Jurkat, Clone E6-1 (cell line): Measurements from ENCODE around the gene SNX2. TPM values are rescaled to one million over a fixed set of nuclear protein-coding genes. Genes with fewer than 3 reads are reported as not detected.
"Not testable (repeated sequence)": the region's sequence is repeated elsewhere in the genome, so short reads cannot be mapped to it uniquely, and the experiment has no call there.

Experiments
- DNase-seq: peaks from one replicate; pipeline ENCODE4 v3.0.0-alpha.2; 2011; ENCODE audit warnings: low read depth, low spot score
- H3K4me3 ChIP-seq: 2 replicates; pipeline ENCODE4 v1.5.1; 2011; ENCODE audit warnings: mild to moderate bottlenecking, low read length, control low read depth, moderate library complexity
- polyA plus RNA-seq: library from polyadenylated mRNA; unstranded; fragments of >200 nt; gene quantifications from one replicate; pipeline ENCODE4 v1.2.1, GENCODE V29; 2012; ENCODE audit warnings: missing spikeins; ENCODE audit not compliant: insufficient read length, insufficient read depth

The SNX2 gene
- 87.0 TPM for polyA plus RNA-seq

GRCh38 chr5:122774861-122775549 is at the start of gene SNX2:
TSS of gene SNX2 (plus strand) at chr5:122775080. CDS start at chr5:122775104, 24 bp downstream.
- H3K4me3 ChIP-seq: peak within 1 kb of the TSS; percentile 91
- peak; percentile 69 for DNase-seq

GRCh38 chr5:122727112-122727541 is 47.8 kb upstream of the SNX2 start:
- no peak for DNase-seq
- no peak overlapping the region for H3K4me3 ChIP-seq

- no peak overlapping the region for H3K4me3 ChIP-seq
- DNase-seq: no peak
Observed at GRCh38 chr5:122730037-122730436, 44.8 kb upstream of the SNX2 start.

- DNase-seq: no peak
- no peak overlapping the region for H3K4me3 ChIP-seq
Observed at GRCh38 chr5:122730456-122730855, 44.4 kb upstream of the SNX2 start.

GRCh38 chr5:122736086-122736845 is 38.6 kb upstream of the SNX2 start:
- no peak for DNase-seq
- H3K4me3 ChIP-seq: no peak overlapping the region

GRCh38 chr5:122738088-122738487 is 36.8 kb upstream of the SNX2 start:
- no peak overlapping the region for H3K4me3 ChIP-seq
- no peak for DNase-seq

GRCh38 chr5:122741681-122742080 is 33.2 kb upstream of the SNX2 start:
- H3K4me3 ChIP-seq: no peak overlapping the region
- DNase-seq: peak; percentile 27

GRCh38 chr5:122743261-122743660 is 31.6 kb upstream of the SNX2 start:
- H3K4me3 ChIP-seq: no peak overlapping the region
- no peak for DNase-seq

- no peak overlapping the region for H3K4me3 ChIP-seq
- no peak for DNase-seq
Observed at GRCh38 chr5:122745597-122745996, 29.3 kb upstream of the SNX2 start.

GRCh38 chr5:122749886-122750285 is 25.0 kb upstream of the SNX2 start:
- no peak for DNase-seq
- no peak overlapping the region for H3K4me3 ChIP-seq

- no peak overlapping the region for H3K4me3 ChIP-seq
- no peak for DNase-seq
Observed at GRCh38 chr5:122751293-122751782, 23.5 kb upstream of the SNX2 start.

- H3K4me3 ChIP-seq: no peak overlapping the region
- DNase-seq: no peak
Observed at GRCh38 chr5:122753500-122753899, 21.4 kb upstream of the SNX2 start.

- no peak for DNase-seq
- no peak overlapping the region for H3K4me3 ChIP-seq
Observed at GRCh38 chr5:122755783-122756182, 19.1 kb upstream of the SNX2 start.

GRCh38 chr5:122756264-122756911 is 18.5 kb upstream of the SNX2 start:
- no peak overlapping the region for H3K4me3 ChIP-seq
- no peak for DNase-seq

GRCh38 chr5:122757285-122757684 is 17.6 kb upstream of the SNX2 start:
- no peak overlapping the region for H3K4me3 ChIP-seq
- DNase-seq: no peak

- H3K4me3 ChIP-seq: no peak overlapping the region
- DNase-seq: no peak
Observed at GRCh38 chr5:122759241-122760070, 15.4 kb upstream of the SNX2 start.

GRCh38 chr5:122760236-122760635 is 14.6 kb upstream of the SNX2 start:
- DNase-seq: no peak
- no peak overlapping the region for H3K4me3 ChIP-seq

- no peak overlapping the region for H3K4me3 ChIP-seq
- no peak for DNase-seq
Observed at GRCh38 chr5:122761115-122761514, 13.8 kb upstream of the SNX2 start.

GRCh38 chr5:122761896-122762295 is 13.0 kb upstream of the SNX2 start:
- H3K4me3 ChIP-seq, DNase-seq: not testable (repeated sequence)
